Epithelial cell of umbilical artery (primary cell): ENCODE data around the gene TP53TG3F. TPM values are rescaled to one million over a fixed set of nuclear protein-coding genes. Genes with fewer than 3 reads are reported as not detected.

ENCODE experiments used
- total RNA-seq: library from RNA; depleted of rRNA; stranded (reverse); fragments of >200 nt; gene quantifications from 2 replicates; pipeline ENCODE4 v1.2.3, GENCODE V29; 2014

The TP53TG3F gene, protein sequence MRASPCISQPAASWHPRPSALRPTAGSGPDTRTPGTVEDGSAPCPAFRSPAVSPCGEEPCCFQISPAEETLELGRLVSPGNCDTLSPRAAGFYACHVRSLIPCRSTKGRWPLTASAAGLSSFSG
- not detected in 2 replicates for total RNA-seq

DNA sequence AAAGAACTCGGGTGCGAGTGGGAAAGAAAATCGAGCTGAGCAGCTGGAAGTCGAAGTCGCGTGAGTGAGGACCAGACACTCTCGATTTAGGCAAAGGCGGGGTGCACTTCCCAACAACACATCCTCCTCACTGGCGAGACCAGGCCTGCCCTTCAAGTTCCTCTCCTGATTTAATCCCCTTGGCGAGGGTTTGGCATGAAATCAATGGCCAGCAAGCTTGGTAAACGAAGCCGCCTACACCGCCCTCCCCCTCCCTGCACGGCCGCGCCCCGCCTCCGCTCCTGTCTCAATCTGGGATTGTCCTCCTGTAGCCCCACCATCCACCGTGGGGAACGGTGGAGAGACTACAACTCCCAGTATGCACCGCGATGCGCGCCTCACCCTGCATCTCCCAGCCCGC, at the start of gene TP53TG3F:
TP53TG3F (plus strand) TSS at position 301 of the 400 bp plus-strand sequence; CDS start at position 369, 68 bp downstream.

Other genes with a start within 250 kb of the TP53TG3F start
- not detected in 2 replicates for gene TP53TG3E, start 155.3 kb upstream of the TP53TG3F start, total RNA-seq
- gene TP53TG3B, start 98.8 kb upstream of the TP53TG3F start, total RNA-seq: not detected in 2 replicates